Testis (tissue), 2 donors: ENCODE measurements around the gene OR51A4.

Experiments
- POLR2A ChIP-seq: fragments of 450-650 bp; IDR thresholded peaks from one replicate; pipeline ENCODE4 v1.6.1; 2017; ENCODE audit warnings: antibody characterized with exemption, mild to moderate bottlenecking, moderate library complexity
- TF ChIP-seq, protein P1 (sequence below), 3 experiments: fragments of 450-650 bp in 2 of 3; fragments of 200-600 bp in 1 of 3; sonication (generic) in 1 of 3; IDR thresholded peaks; one replicate each; pipeline ENCODE4 v1.5.1; 2016 to 2019; ENCODE audit warnings: antibody characterized with exemption in 3 of 3, mild to moderate bottlenecking in 2 of 3, moderate library complexity in 1 of 3

DNA sequence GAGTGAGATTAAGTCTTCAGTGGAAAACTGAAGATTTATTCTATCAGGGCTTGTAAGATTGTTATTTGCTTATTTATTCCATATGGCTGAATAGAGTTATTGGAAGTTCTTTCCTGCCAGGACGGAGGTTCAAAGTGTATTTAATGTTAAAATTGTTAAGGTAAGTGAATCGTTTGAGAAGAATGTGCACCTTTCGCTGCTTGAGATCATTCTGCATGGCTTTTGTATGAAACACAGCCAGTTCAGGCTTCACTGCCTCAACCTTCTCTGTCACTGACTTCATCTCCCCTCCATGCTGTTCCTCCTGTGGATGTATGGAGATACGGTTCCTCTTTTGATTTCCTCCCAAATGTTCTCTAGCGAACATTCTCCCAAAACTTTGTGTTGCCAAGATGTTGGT is 28.0 kb upstream of the OR51A4 start:
- no peak for TF ChIP-seq POLR2A
- TF ChIP-seq, protein P1, sequence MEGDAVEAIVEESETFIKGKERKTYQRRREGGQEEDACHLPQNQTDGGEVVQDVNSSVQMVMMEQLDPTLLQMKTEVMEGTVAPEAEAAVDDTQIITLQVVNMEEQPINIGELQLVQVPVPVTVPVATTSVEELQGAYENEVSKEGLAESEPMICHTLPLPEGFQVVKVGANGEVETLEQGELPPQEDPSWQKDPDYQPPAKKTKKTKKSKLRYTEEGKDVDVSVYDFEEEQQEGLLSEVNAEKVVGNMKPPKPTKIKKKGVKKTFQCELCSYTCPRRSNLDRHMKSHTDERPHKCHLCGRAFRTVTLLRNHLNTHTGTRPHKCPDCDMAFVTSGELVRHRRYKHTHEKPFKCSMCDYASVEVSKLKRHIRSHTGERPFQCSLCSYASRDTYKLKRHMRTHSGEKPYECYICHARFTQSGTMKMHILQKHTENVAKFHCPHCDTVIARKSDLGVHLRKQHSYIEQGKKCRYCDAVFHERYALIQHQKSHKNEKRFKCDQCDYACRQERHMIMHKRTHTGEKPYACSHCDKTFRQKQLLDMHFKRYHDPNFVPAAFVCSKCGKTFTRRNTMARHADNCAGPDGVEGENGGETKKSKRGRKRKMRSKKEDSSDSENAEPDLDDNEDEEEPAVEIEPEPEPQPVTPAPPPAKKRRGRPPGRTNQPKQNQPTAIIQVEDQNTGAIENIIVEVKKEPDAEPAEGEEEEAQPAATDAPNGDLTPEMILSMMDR (IDR thresholded peaks at IDR 0.05) = no peak
